ENCODE data around the gene FNDC3A.

Gene FNDC3A, protein sequence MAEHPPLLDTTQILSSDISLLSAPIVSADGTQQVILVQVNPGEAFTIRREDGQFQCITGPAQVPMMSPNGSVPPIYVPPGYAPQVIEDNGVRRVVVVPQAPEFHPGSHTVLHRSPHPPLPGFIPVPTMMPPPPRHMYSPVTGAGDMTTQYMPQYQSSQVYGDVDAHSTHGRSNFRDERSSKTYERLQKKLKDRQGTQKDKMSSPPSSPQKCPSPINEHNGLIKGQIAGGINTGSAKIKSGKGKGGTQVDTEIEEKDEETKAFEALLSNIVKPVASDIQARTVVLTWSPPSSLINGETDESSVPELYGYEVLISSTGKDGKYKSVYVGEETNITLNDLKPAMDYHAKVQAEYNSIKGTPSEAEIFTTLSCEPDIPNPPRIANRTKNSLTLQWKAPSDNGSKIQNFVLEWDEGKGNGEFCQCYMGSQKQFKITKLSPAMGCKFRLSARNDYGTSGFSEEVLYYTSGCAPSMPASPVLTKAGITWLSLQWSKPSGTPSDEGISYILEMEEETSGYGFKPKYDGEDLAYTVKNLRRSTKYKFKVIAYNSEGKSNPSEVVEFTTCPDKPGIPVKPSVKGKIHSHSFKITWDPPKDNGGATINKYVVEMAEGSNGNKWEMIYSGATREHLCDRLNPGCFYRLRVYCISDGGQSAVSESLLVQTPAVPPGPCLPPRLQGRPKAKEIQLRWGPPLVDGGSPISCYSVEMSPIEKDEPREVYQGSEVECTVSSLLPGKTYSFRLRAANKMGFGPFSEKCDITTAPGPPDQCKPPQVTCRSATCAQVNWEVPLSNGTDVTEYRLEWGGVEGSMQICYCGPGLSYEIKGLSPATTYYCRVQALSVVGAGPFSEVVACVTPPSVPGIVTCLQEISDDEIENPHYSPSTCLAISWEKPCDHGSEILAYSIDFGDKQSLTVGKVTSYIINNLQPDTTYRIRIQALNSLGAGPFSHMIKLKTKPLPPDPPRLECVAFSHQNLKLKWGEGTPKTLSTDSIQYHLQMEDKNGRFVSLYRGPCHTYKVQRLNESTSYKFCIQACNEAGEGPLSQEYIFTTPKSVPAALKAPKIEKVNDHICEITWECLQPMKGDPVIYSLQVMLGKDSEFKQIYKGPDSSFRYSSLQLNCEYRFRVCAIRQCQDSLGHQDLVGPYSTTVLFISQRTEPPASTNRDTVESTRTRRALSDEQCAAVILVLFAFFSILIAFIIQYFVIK

GRCh38 chr13:48975856-48976575 is at the start of gene FNDC3A:
Gene FNDC3A, plus strand, starts transcription at chr13:48975912. Its CDS starts 30,279 bp downstream, at chr13:49006191.
- peak; percentile 75 to 83 (median 82) for DNase-seq (ENCODE audit: low read depth in 3 of 3)

GRCh38 chr13:48928757-48929430 is 46.8 kb upstream of the FNDC3A start:
- no peak for DNase-seq (ENCODE audit: low read depth in 3 of 3)

GRCh38 chr13:48930918-48931317 is 44.8 kb upstream of the FNDC3A start:
- DNase-seq (ENCODE audit: low read depth in 3 of 3) = no peak

GRCh38 chr13:48938308-48938943 is 37.3 kb upstream of the FNDC3A start:
- DNase-seq (ENCODE audit: low read depth in 3 of 3) = no peak

DNA sequence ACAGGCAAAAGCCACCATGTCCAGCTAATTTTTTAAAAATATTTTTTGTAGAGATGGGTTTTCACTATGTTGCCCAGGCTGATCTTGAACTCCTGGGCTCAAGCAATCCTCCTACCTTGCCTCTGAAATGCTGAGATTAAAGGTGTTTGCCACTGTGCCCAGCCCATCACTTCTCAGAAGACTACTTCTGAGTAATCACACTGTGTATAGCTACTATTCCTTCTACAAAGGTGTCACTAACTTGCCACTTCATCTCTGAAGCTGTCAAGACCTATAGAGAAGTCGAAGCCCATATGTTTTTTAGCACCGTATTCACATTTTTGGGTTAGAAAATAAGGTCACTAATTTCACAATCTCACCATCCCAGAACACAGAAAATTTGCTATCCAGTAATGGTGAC is 36.0 kb upstream of the FNDC3A start:
- DNase-seq (ENCODE audit: low read depth in 3 of 3) = no peak

GRCh38 chr13:48942131-48942530 is 33.6 kb upstream of the FNDC3A start:
- no peak for DNase-seq (ENCODE audit: low read depth in 3 of 3)

DNA sequence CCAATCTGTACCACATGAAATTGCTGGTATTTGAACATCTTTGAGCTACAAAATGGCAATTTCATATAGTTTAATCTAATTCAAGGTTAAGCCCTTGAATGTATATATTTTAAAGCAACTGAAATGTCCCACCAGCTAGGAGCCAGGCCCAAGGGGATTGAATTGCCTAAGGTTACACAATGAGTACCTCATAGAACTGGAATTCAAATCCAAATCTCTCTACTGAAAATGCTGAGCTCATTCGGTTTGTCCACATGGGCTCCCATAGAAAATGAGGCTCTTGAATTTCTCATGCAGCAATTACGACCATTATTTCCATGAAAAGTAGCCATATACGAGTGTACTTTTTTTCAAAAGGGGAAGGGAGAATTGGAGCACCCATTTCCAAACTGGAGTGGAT is 31.5 kb upstream of the FNDC3A start:
- DNase-seq (ENCODE audit: low read depth in 3 of 3) = no peak

DNA sequence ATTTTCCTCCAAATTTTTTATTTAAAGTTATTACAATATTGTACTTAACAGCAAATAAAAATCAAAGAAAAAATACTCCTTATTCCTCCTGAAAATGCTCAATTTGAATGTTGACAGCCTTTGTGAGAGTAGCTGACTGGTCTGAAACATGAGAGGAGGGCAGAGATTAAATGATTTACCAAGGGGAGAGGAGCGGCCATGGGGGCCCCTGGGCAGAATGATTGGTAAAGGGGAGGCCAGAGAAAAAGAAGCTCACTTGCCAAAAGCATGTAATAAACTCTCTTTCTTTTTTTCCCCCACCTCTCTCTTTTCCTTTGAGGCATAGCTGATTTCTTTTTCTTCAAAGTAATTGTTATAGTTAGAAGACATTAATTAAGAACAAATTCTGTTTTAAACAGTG is 30.1 kb upstream of the FNDC3A start:
- DNase-seq (ENCODE audit: low read depth in 3 of 3) = no peak

DNA sequence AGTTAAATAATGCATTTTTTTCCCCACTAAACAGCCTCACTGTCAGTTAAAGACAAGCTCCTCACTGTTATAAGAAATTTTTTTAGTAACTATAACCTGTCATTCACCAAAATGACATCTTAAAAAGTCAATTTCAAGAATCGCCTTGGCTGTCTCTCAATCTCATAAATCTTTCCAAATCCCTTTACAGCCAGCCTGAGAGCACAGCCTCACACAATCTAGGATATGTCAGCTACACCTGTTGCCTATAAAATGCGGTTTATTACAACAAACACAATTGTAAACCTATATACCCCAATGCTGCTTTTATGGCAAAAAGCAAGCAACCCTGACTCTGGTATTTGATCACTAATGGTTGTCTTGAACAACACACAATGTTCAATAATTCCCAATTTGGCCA is 29.5 kb upstream of the FNDC3A start:
- DNase-seq (ENCODE audit: low read depth in 3 of 3) = no peak

- no peak for DNase-seq (ENCODE audit: low read depth in 3 of 3)
Observed at GRCh38 chr13:48949566-48950500, 25.9 kb upstream of the FNDC3A start.

DNA sequence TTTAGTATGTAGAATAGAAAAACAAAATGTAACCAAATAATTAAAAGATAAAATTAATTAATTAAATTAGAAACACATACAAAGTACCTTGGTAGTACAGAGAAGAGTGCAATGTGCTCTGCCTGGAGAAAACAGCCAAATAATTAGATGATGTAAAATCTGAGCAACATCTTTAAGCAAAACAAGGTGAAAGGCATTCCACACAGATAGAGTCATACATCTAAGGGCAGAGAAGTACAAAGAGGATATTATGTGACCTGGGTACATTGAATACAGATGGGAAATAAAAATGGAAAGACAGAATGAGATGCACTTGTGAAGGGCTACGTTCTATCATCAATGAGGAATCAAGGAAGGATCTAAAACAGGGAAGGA is 25.2 kb upstream of the FNDC3A start:
- DNase-seq (ENCODE audit: low read depth in 3 of 3) = no peak

- DNase-seq (ENCODE audit: low read depth in 3 of 3) = no peak
Observed at GRCh38 chr13:48954081-48954480, 21.6 kb upstream of the FNDC3A start.

DNA sequence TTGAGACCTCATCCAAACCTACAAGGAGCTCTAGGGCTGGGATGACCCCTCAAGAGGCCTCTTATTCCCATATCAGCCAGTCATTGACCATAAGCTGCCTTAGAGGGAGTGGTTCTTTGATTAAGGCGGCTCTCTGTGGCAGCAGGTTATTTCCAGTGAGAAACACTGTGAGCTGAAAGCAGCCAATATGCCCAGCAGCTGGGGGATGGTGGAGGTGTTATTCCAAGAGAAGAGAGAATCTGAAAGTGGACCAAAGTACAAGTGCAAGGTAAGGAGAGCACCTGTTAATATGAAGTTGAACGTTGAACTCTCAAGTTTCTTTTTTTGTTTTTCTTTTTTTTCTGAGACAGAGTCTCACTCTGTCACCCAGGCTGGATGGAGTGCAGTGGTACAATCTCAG is 20.2 kb upstream of the FNDC3A start:
- DNase-seq (ENCODE audit: low read depth in 3 of 3) = no peak

DNA sequence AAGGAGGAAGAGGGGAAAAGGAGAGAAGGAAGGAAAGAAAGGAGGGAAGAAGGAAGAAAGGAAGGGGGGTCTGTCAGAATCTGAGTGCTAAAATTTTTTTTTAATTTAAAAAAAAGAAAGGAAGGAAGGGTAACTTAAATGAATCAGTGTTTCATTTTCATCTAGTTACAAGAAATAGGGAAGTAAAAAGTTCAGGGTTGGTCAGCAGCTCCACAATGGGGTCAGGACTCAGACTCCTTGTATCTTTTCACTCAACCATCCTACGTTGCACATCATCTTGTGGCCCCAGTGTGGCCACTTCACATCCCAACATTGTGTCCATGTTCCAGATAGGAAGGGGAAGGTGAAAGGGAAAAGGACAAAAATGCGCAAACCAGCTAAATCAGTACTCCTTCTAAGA is 14.3 kb upstream of the FNDC3A start:
- DNase-seq (ENCODE audit: low read depth in 3 of 3) = no peak

GRCh38 chr13:48962281-48962680 is 13.4 kb upstream of the FNDC3A start:
- DNase-seq (ENCODE audit: low read depth in 3 of 3) = no peak

- DNase-seq (ENCODE audit: low read depth in 3 of 3) = no peak
Observed at GRCh38 chr13:48965736-48966135, 10.0 kb upstream of the FNDC3A start.

DNA sequence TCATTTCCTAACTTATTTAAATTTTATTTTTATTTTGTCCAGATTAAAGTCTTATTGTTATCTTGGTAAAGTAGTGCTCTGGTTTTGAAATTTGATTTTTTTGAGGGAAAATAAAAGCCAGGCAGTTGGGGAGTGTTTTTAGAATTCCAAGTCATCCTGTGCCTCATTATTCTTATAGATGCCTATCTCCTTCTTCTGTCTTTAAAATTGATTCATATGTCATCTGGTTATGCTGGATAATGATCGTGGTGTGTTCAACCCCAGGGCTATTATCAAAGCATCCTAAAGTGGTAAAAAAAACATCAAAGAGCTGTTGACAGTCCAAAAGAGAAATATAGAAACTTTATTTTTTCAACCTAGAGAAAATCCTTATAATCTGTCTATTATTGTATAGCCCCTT is 6.0 kb upstream of the FNDC3A start:
- DNase-seq (ENCODE audit: low read depth in 3 of 3) = no peak

GRCh38 chr13:48973845-48974431 is 1.8 kb upstream of the FNDC3A start:
- DNase-seq (ENCODE audit: low read depth in 3 of 3) = no peak
